Prostate gland (tissue), 2 donors: ENCODE measurements around the gene KLHL6. TPM values are rescaled to one million over a fixed set of nuclear protein-coding genes. Genes with fewer than 3 reads are reported as not detected.
"Not testable (repeated sequence)": the region's sequence is repeated elsewhere in the genome, so short reads cannot be mapped to it uniquely, and the experiment has no call there.

Experiments
- DNase-seq: peaks from one replicate; pipeline ENCODE4 v3.0.0-alpha.2; 2019; ENCODE audit warnings: low spot score
- H3K27ac ChIP-seq, 2 donors: fragments of 200-600 bp; sonication (generic); 2 replicates each; pipeline ENCODE4 v1.5.1; 2017 to 2019
- H3K27me3 ChIP-seq: fragments of 200-600 bp; sonication (generic); replicated peaks from 2 replicates; pipeline ENCODE4 v1.5.1; 2019; ENCODE audit not compliant: insufficient read depth
- H3K36me3 ChIP-seq, 2 donors: fragments of 200-600 bp; sonication (generic); 1 replicate in 1 of 2; 2 replicates in 1 of 2; pipeline versions ENCODE4 v1.5.1 to v1.8.1; 2017 to 2019
- H3K4me1 ChIP-seq: fragments of 200-600 bp; sonication (generic); replicated peaks from 2 replicates; pipeline ENCODE4 v1.5.1; 2019
- H3K4me3 ChIP-seq, 2 donors: fragments of 200-600 bp; sonication (generic); 2 replicates each; pipeline ENCODE4 v1.5.1; 2017 to 2019
- H3K9me3 ChIP-seq: fragments of 200-600 bp; sonication (generic); 2 replicates; pipeline ENCODE4 v1.5.1; 2017
- POLR2A ChIP-seq: fragments of 450-650 bp; IDR thresholded peaks from one replicate; pipeline ENCODE4 v1.6.1; 2016; ENCODE audit warnings: antibody characterized with exemption, mild to moderate bottlenecking
- POLR2AphosphoS5 ChIP-seq: sonication (generic); formaldehyde crosslinking; IDR thresholded peaks from one replicate; pipeline ENCODE4 v1.6.1; 2017; ENCODE audit warnings: antibody characterized with exemption
- WGBS: methylation state at CpG from one replicate; pipeline ENCODE4 v1.1.5; 2018; 5-methylcytosine and 5-hydroxymethylcytosine counted together
- intact Hi-C: fragments of 100-400 bp; cut with DNase I; formaldehyde crosslinking; loops from one replicate; pipeline ENCODE4 v1.14.2; 2022
- total RNA-seq, 2 donors: library from RNA; depleted of rRNA; stranded (reverse); fragments of >200 nt; gene quantifications; one replicate each; pipeline ENCODE4 v1.1.0, GENCODE V29; 2016
- TF ChIP-seq, protein P1 (sequence below), 4 experiments: fragments of 200-600 bp in 2 of 4; fragments of 450-650 bp in 2 of 4; sonication (generic) in 2 of 4; IDR thresholded peaks; 1 replicate in 3 of 4; 2 replicates in 1 of 4; pipeline ENCODE4 v1.5.1; 2016 to 2019; ENCODE audit warnings: antibody characterized with exemption in 4 of 4, mild to moderate bottlenecking in 2 of 4, moderate library complexity in 2 of 4

Gene KLHL6
- total RNA-seq, 2 donors from 2014 or later, result 1.0 to 1.2 TPM

DNA sequence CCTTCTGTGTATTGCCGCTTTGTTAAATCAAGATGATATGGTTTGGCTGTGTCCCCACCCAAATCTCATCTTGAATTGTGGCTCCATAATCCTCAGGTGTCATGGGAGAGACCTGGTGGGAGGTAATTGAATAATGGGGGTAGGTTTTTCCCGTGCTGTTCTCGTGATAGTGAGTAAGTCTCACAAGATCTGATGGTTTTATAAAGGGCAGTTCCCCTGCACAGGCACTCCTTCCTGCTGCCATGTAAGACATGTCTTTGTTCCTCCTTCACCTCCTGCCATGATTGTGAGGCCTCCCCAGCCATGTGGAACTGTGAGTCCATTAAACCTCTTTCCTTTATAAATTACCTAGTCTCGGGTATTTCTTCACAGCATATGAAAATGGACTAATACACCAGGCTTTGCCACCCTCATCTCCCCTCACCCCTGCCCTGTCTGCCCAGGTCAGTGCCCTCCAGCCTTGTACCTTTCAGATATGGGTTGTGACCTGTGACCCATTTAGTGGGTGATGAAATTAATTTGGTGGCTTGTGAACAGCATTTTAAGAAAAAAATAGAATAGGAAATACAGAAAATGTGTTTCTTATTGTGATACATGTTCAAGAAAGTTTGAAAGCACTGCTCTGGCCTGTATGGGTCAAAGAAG, 71.0 kb downstream of the KLHL6 start:
- no peaks in the 10 kb centered on the region for H3K9me3 ChIP-seq
- intact Hi-C loops, result no loop called here
- no peak overlapping the region for H3K27ac ChIP-seq
- 97% methylated on average over 4 of the region's 4 CpGs for WGBS
- TF ChIP-seq POLR2AphosphoS5 (no peak), POLR2A (no peak)
- TF ChIP-seq, protein P1, sequence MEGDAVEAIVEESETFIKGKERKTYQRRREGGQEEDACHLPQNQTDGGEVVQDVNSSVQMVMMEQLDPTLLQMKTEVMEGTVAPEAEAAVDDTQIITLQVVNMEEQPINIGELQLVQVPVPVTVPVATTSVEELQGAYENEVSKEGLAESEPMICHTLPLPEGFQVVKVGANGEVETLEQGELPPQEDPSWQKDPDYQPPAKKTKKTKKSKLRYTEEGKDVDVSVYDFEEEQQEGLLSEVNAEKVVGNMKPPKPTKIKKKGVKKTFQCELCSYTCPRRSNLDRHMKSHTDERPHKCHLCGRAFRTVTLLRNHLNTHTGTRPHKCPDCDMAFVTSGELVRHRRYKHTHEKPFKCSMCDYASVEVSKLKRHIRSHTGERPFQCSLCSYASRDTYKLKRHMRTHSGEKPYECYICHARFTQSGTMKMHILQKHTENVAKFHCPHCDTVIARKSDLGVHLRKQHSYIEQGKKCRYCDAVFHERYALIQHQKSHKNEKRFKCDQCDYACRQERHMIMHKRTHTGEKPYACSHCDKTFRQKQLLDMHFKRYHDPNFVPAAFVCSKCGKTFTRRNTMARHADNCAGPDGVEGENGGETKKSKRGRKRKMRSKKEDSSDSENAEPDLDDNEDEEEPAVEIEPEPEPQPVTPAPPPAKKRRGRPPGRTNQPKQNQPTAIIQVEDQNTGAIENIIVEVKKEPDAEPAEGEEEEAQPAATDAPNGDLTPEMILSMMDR (IDR thresholded peaks at IDR 0.05), result no peak
- DNase-seq, result no peak
- H3K4me1 ChIP-seq, result no peaks in the 10 kb centered on the region
- no peaks in the 10 kb centered on the region for H3K27me3 ChIP-seq
- H3K36me3 ChIP-seq, result no peaks in the 10 kb centered on the region
- H3K4me3 ChIP-seq, result no peak overlapping the region

DNA sequence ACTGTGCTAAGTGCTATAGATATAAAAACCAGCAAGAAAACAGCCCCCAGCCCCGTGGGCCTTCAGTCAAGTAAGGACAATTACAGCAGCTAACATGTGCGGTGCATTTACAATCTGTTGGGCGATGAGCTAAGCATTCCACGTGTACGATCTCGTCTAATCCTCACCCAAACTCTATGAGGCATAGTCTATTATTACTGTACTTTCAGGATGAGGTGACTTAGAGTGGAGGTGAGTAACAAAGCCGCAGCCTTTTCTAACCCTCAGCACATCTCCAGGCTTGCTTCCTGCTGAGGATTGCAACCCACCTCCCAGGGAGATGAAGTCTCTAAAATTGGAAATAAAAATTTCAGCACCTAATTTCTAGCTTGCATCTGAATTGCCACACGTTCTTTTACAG, 73.9 kb downstream of the KLHL6 start:
- WGBS, result 43% methylated on average over 8 of the region's 8 CpGs
- TF ChIP-seq, protein P1 (IDR thresholded peaks at IDR 0.05), result no peak
- TF ChIP-seq POLR2A (no peak), POLR2AphosphoS5 (no peak)
- DNase-seq, result no peak
- H3K36me3 ChIP-seq, result no peaks in the 10 kb centered on the region
- no peak overlapping the region for H3K4me3 ChIP-seq
- intact Hi-C loops, result no loop called here
- H3K9me3 ChIP-seq, result no peaks in the 10 kb centered on the region
- H3K27ac ChIP-seq, result no peak overlapping the region
- no peaks in the 10 kb centered on the region for H3K27me3 ChIP-seq
- no peaks in the 10 kb centered on the region for H3K4me1 ChIP-seq

DNA sequence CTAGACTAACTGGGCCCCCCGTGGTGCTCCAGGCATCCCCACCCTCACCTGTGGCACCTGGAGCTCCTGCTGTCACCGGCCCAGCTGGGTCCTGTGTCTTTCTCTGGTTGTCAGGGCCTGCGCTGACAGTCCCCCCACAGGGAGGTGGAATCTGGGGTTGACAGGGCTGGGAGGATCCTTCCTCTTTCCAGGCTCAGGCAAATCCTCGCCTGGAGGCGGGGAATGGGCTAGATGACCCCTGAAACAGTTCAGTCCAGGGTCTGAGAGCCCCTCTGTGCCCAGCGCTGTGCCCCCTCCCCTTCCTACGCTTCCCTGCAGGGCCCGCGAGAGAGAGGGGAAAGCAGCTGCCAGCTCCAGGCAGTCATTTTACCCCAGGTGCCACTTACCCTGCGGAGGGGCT, 77.0 kb downstream of the KLHL6 start:
- Histone ChIP-seq H3K27me3 (no peaks in the 10 kb centered on the region), H3K4me3 (no peak overlapping the region), H3K36me3 (no peaks in the 10 kb centered on the region), H3K9me3 (no peaks in the 10 kb centered on the region), H3K4me1 (no peaks in the 10 kb centered on the region), H3K27ac (no peak overlapping the region)
- no peak for TF ChIP-seq POLR2AphosphoS5
- TF ChIP-seq, protein P1 (IDR thresholded peaks at IDR 0.05), result no peak
- no peak for TF ChIP-seq POLR2A
- WGBS, result 84% methylated on average over 10 of the region's 10 CpGs
- intact Hi-C loops, result loop anchor here (10.0 kb wide), 1 partner anchor 156 kb away; the partner anchor contains the start of gene KLHL24
- no peak for DNase-seq

DNA sequence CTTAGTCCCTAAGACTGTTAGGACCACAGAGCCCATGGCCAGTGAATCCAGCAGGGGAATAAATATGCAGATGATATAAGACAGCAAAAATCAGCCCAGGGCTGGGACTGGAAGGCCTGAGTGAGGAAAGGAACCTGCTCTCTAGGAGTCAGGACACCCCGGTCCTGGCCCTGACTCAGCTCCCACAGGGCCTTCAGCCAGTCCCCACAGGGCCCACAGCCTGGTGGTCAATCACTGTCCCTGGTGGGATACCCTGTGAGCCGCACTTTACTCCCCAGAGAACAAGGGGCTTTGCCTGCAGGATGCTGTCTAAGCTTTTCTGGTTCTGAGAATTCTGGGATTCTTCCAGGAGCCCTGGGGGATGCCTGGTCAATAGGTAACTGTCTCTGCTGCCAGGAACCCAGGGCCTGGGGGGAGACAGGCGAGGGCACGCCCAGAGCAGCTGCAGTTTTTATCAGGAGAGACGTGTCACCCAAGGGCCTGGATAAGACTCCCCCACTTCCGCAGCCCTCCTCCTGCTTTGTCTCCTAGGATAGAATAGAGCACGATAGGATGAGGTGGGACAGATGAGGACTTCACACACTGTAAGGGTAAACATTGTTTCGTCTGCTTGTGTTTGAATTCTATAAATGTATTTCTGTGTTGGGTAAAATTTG, 77.6 kb downstream of the KLHL6 start:
- H3K27me3 ChIP-seq, result no peaks in the 10 kb centered on the region
- TF ChIP-seq POLR2A (no peak), POLR2AphosphoS5 (no peak)
- TF ChIP-seq, protein P1 (IDR thresholded peaks at IDR 0.05), result no peak
- no peaks in the 10 kb centered on the region for H3K4me1 ChIP-seq
- no peaks in the 10 kb centered on the region for H3K36me3 ChIP-seq
- no peak overlapping the region for H3K4me3 ChIP-seq
- no peak for DNase-seq
- intact Hi-C loops, result loop anchor here (10.0 kb wide), 1 partner anchor 157 kb away; the partner anchor contains the start of gene KLHL24
- H3K9me3 ChIP-seq, result no peaks in the 10 kb centered on the region
- H3K27ac ChIP-seq, result no peak overlapping the region
- WGBS, result 55% methylated on average over 8 of the region's 8 CpGs

DNA sequence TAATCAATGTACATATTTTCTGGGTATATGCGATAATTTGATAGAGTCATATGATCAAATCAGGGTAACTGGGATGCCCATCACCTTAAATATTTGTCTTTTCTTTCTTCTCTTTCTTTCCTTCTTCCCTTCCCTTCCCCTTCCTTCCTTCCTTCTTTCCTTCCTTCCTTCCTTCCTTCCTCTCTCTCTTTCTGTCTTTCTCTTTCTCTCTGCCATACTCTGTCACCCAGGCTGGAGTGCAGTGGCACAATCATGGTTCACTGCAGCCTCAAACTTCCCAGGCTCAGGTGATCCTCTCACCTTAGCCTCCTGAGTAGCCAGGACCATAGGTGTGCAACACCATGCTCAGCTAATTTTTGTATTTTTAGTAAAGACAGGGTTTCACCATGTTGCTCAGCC, 79.7 kb downstream of the KLHL6 start:
- not testable (repeated sequence) for DNase-seq
- intact Hi-C loops, result loop anchor here (10.0 kb wide), 1 partner anchor 159 kb away; the partner anchor contains the start of gene KLHL24
- WGBS, result 100% methylated on average over 1 of the region's 1 CpG

More for the DNA sequence above, 79.7 kb downstream of the KLHL6 start:
- H3K9me3 ChIP-seq, H3K4me3 ChIP-seq, H3K27me3 ChIP-seq, H3K27ac ChIP-seq, H3K36me3 ChIP-seq, H3K4me1 ChIP-seq: not testable (repeated sequence)
